GM19372 (cell line): ENCODE results near the gene ARRDC1.
A peak's percentile ranks its signal among the peaks of the same experiment; 100 is the strongest.

Source experiments
- ATAC-seq: cut with Tn5 transposase; IDR thresholded peaks from one replicate; pipeline ENCODE4 v1.9.1; 2021; ENCODE audit warnings: mild to moderate bottlenecking, low read depth, moderate library complexity; ENCODE audit not compliant: unreplicated experiment

ARRDC1 gene

DNA sequence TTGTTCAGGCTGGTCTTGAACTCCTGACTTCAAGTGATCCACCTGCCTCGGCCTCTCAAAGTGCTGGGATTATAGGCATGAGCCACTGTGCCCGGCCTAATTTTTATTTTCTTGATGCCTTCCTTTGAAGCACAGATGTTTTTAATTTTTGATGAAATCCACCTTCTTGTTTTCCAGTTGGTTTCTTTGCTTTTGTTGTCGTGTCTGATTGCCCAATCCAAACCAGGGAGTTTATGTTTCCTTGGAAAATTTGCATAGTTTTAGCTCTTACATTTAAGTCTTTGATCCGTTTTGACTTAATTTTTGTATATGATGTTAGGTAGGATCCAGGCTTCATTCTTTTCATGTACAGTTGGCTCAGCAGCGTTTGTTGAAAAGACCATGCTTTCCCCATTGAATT lies 28.5 kb downstream of the ARRDC1 start:
- ATAC-seq = no peak

DNA sequence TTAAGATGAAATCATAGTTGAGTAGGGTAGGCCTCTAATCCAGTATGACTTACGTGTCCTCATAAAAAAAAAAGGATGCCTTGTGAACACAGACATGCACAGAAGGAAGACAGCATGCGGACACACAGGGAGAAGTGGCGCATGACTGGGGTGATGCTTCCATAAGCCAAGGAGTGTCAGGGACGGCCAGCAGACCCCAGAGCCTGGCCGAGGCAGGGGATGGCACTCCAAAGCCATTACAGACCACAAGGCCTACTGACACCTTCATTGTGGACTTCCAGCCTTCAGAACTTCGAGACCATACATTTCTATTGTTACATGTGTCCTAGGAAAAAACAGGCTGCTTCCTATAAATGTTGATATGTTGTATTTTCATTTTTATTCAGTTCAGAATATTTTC lies 33.2 kb downstream of the ARRDC1 start:
- ATAC-seq = no peak

- peak; percentile 56 for ATAC-seq
Measured at GRCh38 chr9:137639303-137640051, 34.0 kb downstream of the ARRDC1 start.

- no peak for ATAC-seq
Measured at GRCh38 chr9:137640862-137641261, 35.4 kb downstream of the ARRDC1 start.

- no peak for ATAC-seq
Measured at GRCh38 chr9:137642118-137642601, 36.7 kb downstream of the ARRDC1 start.

DNA sequence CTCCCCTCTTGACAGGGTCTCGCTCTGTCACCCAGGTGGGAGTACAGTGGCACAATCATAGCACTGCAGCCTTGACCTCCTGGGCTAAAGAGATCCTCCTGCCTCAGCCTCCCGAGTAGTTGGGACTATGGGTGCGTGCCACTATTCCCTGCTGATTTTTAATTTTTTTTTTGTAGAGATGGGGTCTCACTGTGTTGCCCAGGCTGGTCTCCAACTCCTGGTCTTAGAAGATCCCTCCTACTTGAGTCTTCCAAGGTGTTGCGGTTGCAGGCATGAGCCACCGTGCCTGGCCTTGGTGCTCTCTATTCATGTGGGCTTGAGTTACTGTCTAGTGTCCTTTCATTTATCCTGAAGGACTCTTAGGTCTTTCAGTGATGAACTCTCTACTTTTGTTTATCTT lies 37.4 kb downstream of the ARRDC1 start:
- ATAC-seq = no peak

GRCh38 chr9:137643921-137644320 lies 38.4 kb downstream of the ARRDC1 start:
- ATAC-seq = no peak

DNA sequence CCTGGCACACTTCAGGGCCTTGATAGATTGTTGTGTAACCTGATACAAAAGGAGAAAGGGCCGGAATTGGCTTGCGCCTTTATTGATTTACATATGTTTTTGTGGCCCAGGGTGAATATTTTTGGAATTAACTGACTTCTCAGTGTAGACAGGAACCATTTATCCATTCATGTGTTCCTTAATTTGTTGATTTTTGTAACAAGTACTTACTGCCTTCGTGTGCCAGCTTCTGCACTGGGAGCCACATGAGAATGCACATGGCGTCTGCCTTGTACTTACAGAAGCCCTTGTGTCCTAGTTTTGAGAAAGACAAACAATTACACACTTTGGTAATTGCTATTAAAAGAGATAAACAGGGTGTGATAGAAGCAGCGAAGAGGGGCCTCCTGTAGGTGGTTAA lies 39.7 kb downstream of the ARRDC1 start:
- ATAC-seq = no peak

DNA sequence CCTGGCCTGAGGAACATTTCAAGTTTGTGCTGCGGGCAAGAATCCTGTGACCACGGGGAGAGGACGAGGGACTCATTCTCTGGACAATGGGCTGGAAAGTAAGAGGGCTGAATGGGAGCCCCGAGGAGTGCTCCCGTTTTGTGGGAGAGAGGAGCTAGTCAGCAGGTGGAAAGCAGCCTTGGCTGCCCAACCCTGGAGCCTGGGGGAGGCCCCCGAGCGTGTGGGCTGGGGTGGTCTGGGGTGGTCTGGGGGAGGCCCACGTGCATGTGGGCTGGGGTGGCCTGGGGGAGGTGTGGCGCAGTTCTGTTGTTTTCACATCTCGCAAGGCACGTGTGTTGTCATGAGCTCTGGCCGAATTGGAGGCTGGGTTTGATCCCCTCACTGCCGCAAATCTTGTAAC lies 40.9 kb downstream of the ARRDC1 start:
- no peak for ATAC-seq

DNA sequence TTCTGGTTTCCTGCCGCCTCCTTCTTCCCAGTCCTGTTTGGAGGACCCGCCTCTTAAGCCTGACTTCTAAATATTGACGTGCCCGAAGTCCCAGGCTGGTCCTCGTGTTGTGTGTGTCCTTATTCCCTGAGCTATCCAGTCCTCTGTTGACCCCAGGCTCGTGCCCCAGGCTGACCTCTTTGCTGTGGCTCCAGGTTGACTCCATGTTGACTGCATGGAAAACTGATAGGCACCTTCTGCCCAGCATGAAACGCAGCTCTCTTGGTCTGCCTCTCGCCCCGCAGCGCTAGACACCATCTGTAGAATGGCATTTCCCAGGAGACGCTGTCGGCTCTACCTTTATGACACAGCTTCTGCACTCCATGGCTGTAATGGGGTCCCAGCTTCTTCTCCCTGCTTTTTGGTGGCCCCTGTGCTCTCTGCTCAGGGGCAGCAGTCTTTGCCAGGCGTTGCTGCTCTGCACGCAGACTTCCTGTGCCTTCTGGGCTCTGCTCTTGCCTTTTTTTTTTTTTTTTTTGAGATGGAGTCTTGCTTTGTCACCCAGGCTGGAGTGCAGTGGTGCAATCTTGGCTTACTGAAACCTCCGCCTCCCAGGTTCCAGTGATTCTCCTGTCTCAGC lies 41.7 kb downstream of the ARRDC1 start:
- no peak for ATAC-seq

DNA sequence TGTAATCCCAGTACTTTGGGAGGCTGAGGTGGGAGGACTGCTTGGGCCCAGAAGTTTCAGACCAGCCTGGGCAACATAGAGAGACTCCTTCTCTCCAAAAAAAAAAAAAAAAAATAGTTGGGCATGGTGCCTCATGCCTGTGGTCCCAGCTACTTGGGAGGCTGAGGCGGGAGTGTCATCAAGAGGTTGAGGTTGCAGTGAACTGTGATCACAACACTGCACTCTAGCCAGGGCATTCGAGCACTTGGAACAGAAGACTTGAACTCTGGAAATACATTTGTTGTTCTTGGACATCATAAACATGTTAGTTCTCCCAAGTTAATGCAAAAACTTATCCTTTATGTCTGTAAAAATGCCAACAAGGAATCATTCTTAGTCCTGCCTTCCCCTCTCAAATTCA lies 42.9 kb downstream of the ARRDC1 start:
- no peak for ATAC-seq

GRCh38 chr9:137649553-137649952 lies 44.1 kb downstream of the ARRDC1 start:
- no peak for ATAC-seq

- ATAC-seq = no peak
Measured at GRCh38 chr9:137650259-137650658, 44.8 kb downstream of the ARRDC1 start.

- no peak for ATAC-seq
Measured at GRCh38 chr9:137650779-137651178, 45.3 kb downstream of the ARRDC1 start.

DNA sequence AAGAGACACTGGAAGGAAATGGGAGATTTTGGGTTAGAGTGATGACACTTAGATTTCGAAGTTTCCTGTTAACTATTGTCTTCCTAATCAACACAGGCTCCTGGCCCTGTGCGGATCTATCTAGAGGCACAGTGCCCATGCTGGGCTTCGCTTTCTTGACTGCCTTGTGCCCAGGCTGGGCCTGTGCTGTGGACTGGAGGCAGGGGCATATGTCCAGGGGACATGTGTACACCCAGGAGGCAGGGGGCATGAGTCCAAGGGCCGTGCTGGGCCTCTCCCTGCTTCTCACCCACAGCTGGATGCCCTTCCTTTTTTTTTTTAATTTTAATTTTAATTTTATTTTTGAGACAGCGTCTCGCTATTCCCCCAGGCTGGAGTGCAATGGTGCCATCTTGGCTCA lies 50.9 kb downstream of the ARRDC1 start:
- no peak for ATAC-seq

- ATAC-seq = no peak
Measured at GRCh38 chr9:137657606-137658005, 52.1 kb downstream of the ARRDC1 start.

GRCh38 chr9:137658781-137659180 lies 53.3 kb downstream of the ARRDC1 start:
- ATAC-seq = no peak

- ATAC-seq = no peak
Measured at GRCh38 chr9:137660144-137660543, 54.7 kb downstream of the ARRDC1 start.

DNA sequence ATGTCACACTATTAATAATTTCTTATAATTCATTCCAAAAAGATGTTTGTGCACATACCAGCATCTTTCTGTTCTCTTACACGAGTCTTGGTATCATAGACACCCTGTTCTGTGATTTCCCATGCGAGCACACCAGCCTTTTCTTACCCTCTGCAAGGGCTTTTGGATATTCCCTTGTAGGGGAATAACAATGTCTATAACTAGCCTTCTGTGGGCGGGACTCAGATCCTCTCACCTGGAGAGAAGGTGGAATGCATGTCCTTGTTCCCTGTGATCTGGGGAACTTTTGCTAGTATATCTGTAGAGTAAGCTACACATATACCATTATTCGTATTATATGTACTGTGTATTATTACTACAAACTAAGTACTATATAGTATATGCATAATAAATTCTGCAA lies 58.1 kb downstream of the ARRDC1 start:
- no peak for ATAC-seq

DNA sequence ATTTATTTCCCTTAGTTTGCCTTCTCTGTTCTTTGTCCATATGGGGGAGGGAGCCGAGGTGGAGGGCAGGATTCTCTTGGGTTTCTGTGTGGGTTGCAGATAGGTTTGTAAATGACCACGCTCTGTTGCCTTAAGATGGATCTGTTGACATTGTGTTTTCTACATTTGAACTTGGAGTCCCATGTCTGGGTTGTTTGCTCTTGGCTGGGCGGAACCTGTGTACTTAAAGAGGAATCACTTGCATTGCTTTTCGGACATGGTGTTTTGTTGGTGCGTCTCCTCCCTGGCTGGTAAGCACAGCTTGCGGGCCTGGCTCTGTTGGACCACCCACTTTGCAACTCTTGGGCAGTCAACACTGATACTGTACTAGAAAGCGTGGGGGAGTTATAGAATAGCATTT lies 59.2 kb downstream of the ARRDC1 start:
- ATAC-seq = no peak
